HT-29 (cell line): Measurements from ENCODE around the gene TK2. TPM values are rescaled to one million over a fixed set of nuclear protein-coding genes. Genes with fewer than 3 reads are reported as not detected.

Experiments
- DNase-seq: peaks from one replicate; pipeline ENCODE4 v3.0.0-alpha.2; 2015; ENCODE audit warnings: low spot score
- total RNA-seq: library from RNA; depleted of rRNA; stranded (reverse); fragments of >200 nt; shearing (Covaris generic); gene quantifications from 2 replicates; pipeline ENCODE4 v1.2.3, GENCODE V29; 2014

The TK2 gene
- total RNA-seq, 1 experiment from 2014 or later, result 7.7 TPM

- DNase-seq, result no peak
These were observed 2.6 kb downstream of the TK2 start for GRCh38 chr16:66547101-66547989.

DNA sequence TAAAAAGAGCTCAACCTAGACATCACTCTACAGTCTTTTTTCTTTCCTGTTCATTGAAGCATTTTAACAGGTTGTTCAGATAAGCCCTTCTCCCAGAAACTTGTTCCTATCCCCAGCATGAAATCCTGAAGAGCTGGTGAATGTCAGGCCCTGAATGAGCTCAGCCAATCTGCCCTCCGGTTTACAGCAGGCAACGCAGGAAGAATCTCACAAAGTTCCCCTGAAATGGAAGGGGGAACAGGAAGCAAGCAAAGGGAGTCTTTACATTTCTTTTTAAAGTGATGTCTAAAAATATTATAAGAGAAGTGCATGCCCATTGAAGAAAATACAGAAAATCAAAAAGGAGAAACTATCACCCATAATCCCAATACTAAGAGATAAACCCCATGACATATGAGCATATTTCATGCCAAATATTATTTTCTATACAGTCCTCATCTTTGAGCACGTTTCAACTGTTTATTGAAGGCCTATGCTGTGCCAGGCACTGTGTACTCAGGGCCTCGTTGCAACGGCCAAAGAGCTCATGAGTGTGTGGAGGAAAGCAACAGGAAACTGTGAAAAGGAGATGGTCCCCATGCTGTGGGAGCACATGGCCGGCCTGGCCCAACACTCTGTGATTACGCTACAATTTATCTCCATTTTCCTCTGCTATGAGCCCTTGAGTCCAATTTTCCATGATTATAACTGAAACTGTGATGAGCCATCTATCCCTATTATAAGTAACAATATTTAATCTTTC is 5.7 kb downstream of the TK2 start:
- no peak for DNase-seq

- no peak for DNase-seq
These were observed 6.4 kb downstream of the TK2 start for GRCh38 chr16:66543541-66543940.

DNA sequence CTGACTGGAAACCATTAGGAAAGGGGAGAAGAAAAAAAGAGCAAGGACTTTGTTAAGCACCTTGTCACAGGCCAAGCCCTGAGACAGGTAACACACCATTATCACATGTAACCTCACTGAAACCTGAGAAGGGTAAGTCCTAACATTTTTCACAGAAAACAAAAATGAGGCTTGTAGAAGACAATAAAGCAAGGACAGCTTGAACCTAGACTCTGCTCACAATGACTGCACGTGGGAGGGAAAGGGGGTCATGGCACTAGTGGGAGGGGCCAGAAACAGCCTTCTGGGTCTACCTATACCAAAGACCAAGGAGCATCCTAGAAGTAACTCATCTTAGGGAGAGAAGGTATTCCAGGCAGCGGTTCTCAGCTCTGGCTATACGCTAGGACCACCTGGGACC is 7.5 kb downstream of the TK2 start:
- DNase-seq, result no peak

GRCh38 chr16:66541388-66542355 is 8.2 kb downstream of the TK2 start:
- no peak for DNase-seq

DNA sequence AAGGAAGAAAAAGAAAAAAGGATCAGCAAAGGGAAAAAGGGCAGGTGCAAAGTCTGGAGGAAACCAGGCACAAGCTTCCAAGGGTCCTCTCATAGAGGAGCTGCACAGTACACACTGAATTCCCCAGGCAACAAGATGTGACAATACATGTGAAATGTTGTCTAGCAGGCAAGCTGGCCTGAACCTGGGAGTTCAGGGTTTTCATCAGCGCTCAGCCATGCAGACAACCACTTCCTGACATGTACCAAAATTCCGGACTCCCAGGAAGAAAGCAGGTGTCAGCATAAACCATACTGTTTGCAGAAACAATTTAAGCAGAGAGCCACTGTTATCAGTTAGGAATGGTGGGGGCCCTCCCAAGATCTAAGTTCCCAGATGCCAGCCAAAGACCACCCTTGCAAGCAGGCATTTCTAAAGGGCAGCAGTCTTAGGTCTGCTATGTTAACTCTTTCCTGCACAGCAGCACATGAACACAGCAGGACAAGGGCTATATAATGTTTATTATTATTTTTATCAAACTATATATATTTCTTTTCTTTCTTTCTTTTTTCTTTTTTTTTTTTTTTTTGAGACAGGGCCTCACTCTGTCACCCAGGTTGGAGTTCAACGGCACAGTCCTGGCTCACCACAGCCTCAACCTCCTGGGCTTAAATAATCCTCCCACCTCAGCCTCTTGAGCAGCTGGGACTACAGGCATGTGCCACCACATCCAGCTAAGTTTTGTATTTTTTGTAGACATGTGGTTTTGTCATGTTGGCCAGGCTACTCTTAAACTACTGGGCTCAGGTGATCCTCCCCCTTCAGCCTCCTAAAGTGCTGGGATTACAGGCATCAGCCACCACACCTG is 10.1 kb downstream of the TK2 start:
- no peak for DNase-seq

DNA sequence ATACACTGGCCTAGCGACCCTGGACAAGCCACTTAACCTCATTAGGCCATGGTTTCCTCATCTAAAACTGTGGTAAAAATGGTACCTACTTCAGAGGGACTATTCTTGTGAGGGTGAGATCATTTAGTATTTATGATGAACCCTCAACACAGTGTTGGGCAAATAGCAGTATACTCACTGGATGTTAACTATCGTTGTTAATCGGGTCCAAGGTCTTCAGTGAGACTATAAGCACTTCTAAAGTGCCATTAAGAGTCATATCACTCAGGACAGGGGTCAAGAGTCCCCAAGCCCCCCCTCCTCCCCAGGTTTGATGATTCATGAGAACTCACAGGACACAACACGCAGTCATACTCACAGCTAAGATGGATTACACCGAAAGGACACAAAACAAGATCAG is 11.0 kb downstream of the TK2 start:
- no peak for DNase-seq

DNA sequence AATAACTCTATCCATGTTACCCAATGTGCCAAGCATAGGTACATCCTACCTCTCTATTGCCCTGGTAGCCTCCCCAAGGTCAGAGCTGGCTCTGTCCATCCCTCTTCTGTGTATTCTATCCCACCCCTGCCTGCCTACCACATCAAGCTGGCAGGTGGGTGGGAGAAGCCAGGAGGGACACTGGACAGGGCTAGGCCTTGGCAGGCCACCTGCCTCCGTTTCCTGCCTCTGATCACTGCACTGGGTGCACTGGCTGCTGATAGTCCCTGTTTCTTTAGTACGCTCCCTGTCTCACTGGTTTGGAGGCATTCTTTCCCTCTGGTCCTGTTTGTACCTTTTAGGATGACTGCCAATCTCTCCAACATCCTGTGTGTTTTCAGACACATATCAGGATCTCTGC is 12.7 kb downstream of the TK2 start:
- DNase-seq, result no peak

DNA sequence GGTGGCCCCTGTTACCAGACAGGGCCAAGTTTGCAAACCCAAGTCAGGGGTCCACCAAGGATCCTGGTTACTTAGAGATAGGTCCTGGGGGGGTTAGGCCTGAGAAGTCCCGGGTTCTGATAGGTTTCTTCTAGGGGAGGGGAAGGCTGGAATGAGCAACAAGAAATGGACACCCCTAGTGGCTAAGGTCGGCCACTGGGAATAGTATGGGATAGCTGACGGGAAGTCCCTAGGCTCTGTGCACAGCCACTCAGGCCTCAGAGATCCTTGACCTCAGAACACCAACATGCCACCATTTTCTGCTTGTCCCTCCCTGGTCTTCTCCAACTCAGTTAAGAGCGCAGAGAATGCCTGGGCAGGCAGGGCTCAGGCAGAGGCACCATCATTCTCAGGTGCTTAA is 13.4 kb downstream of the TK2 start:
- DNase-seq, result no peak

DNA sequence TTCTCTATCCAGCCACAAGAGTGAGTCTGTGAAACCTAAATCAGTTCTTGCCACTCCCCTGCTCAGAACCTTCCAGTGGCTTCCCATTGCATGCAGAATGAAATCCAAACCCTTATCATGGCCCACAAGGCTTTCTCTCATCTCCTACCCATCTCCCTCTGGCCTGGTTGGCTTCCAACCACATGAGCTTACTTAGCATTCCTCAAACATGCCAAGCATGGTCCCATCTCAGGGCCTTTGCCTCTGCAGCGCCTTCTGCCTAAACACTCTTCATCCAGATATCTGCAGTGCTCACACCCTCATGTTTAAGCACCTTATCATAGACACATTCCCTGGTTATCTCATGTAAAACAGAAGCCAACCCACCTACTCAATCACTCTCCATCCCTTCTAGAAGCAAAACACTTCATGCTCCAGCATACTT is 15.5 kb downstream of the TK2 start:
- no peak for DNase-seq

GRCh38 chr16:66529475-66529874 is 20.4 kb downstream of the TK2 start:
- DNase-seq, result no peak

DNA sequence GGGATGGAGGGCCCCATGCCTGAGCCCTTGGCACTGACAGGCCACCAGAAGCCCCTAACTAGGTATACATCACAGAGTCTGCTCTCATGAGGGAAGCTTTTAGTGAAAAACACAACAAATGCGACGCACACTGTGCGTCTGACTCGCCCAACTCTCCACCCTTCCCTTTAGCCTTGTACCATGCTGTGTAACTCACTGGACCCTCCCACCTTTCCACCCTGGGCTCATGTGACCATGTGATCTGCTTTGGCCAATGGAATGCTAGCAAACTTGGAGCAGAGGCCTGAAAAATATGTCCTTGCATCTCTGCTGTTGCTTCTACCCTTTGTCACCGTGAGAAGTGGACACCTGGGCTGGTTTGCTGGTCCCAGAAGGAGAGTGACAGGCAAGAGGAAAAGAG is 21.6 kb downstream of the TK2 start:
- DNase-seq, result no peak

DNA sequence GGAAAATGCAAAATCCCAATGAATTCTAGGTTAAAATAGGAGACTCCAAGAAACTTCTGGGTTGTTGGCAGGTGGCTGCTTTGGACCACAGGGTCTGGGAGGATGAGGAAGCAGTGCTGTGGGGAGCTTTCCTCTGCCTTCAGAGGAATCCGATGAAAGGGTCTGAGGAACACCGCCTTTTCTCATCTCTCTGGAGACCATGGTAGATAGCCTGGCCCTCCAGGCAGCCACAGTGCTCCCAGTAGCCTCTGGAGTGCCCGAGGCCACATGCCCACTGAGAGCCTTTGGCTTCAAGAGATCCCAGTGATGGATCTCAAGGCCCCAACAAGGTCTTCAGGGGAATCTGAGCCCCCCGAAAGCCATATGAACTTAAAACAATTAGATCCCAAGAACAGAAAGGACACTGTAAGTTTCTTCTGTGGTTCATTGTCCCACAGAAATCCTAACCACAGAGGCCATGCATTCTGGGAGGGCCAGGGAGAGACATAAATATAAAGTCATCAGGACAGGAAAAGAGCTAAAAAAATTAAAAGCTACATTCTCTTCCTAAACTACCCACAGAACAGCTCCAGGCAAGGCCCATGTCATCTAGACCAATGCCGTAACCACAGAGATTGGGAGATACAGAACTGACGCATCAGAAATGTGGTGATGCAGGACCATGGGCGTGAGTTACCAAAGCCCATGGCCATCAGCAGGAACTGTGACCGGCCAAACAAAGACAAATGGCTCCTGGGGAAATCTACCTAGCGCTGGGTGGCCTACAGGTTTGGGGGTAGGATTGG is 24.3 kb downstream of the TK2 start:
- DNase-seq, result no peak

DNA sequence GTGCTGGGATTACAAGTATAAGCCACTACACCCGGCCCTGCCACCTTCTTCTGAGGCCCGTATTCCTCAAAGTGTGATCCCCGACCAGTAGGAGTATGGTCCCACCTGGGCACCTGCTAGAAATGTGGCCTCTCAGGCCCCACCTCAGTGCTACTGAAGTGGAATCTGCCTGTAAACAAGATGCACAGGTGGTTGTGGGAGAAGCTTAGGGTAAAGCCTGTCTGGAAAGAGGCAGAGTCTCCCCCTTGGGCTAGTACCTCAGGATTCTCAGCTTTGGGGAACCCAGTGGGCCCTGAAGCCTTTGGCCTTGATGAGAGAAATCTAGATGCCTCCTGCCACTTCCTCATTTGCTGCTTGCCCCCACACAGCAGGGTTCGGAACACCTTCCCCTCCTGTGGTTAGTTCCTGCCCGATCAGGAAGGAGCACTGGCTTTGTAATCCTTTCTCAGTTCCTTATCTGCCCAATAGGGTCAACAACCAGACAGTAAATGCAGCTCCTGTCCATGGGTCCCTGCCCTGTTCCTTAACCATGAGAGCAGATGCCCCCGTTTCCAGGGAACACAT is 25.2 kb downstream of the TK2 start:
- no peak for DNase-seq

GRCh38 chr16:66523861-66524354 is 26.0 kb downstream of the TK2 start:
- DNase-seq, result no peak

GRCh38 chr16:66522816-66523590 is 26.9 kb downstream of the TK2 start:
- DNase-seq, result no peak

- DNase-seq, result peak; percentile 73
These were observed 27.8 kb downstream of the TK2 start for GRCh38 chr16:66521951-66522771.

DNA sequence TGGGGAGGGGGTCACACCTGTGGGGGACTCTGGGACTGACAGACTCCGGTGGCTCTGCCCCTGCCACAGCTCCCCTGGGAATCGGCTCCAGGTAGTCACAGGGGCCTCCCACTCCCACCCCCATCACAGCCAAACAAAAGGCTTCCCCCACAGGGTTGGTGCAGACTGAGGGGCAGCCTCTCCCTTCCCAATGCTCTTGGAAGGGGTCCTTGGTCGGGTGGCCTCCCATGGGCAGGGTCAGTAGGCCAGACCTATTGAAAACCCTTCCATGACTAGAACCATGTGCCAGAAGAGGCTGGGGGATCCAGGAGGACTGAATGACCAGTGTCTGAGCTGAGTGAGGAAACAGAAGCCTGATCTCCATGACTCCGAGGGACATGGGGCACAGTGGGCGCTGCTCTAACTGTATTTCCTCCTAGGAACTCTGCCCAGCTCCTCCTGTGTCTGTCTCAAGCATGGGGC is 28.6 kb downstream of the TK2 start:
- DNase-seq, result no peak
